IMR-90 (cell line): ENCODE measurements around the gene METTL2B. TPM values are rescaled to one million over a fixed set of nuclear protein-coding genes. Genes with fewer than 3 reads are reported as not detected.

Source experiments
- ATAC-seq: fragments of 200-7000 bp; cut with Tn5 transposase; 2 replicates; pipeline ENCODE4 v1.9.1; 2020; ENCODE audit warnings: low read depth, mild to moderate bottlenecking, moderate library complexity
- BruUV-seq: library from RNA; stranded (reverse); fragments of 400-500 nt; replicated peaks from 2 replicates; lab custom pipeline; 2021; lab: Mats Ljungman, UMichigan
- CTCF ChIA-PET: fragments of 300-600 bp; formaldehyde crosslinking; extraction: SDS; loops from one replicate; lab custom pipeline; 2021; ENCODE audit warnings: antibody characterized with exemption; lab: Yijun Ruan, JAX
- POLR2A ChIA-PET: fragments of 300-600 bp; sonication (Branson Sonifier 250); formaldehyde crosslinking; loops from one replicate; lab custom pipeline; 2022; ENCODE audit warnings: antibody characterized with exemption; ENCODE audit not compliant: unreplicated experiment; lab: Charles Lee
- DNase-seq: peaks from one replicate; pipeline ENCODE4 v3.0.0; 2013
- H2AFZ ChIP-seq: replicated peaks from 2 replicates; pipeline ENCODE3; 2013; ENCODE audit warnings: low read length, mild to moderate bottlenecking; ENCODE audit not compliant: poor library complexity
- H2AK5ac ChIP-seq: 2 replicates; pipeline ENCODE4 v1.6.1; 2013; ENCODE audit warnings: low read depth, low read length, inconsistent platforms
- H2AK9ac ChIP-seq: replicated peaks from 2 replicates; pipeline ENCODE3; 2013; ENCODE audit warnings: mild to moderate bottlenecking, low read depth, low read length, moderate library complexity; ENCODE audit not compliant: poor library complexity
- H2BK120ac ChIP-seq: 2 replicates; pipeline ENCODE4 v1.6.1; 2013; ENCODE audit warnings: low read depth, low read length, inconsistent platforms
- H2BK15ac ChIP-seq: 3 replicates; pipeline ENCODE4 v1.6.1; 2013; ENCODE audit warnings: low read depth, low read length, inconsistent platforms
- H2BK20ac ChIP-seq: 2 replicates; pipeline ENCODE4 v1.6.1; 2013; ENCODE audit warnings: low read depth, mild to moderate bottlenecking, inconsistent platforms, low read length, moderate library complexity
- H2BK5ac ChIP-seq: 2 replicates; pipeline ENCODE4 v1.6.1; 2013; ENCODE audit warnings: mild to moderate bottlenecking, low read depth, low read length, inconsistent platforms; ENCODE audit not compliant: poor library complexity, severe bottlenecking
- H3K14ac ChIP-seq: replicated peaks from 2 replicates; pipeline ENCODE4 v1.6.1; 2013; ENCODE audit warnings: low read depth, low read length, inconsistent platforms
- H3K18ac ChIP-seq: 2 replicates; pipeline ENCODE4 v1.6.1; 2013; ENCODE audit warnings: low read depth, low read length, control low read depth
- H3K23ac ChIP-seq: 2 replicates; pipeline ENCODE4 v1.6.1; 2013; ENCODE audit warnings: low read depth, low read length, inconsistent platforms
- H3K27ac ChIP-seq: 2 replicates; pipeline ENCODE4 v1.5.1; 2013; ENCODE audit warnings: mild to moderate bottlenecking, control low read depth, low read length; ENCODE audit not compliant: insufficient read depth
- H3K27me3 ChIP-seq: 2 replicates; pipeline ENCODE4 v1.6.1; 2013; ENCODE audit warnings: low read length; ENCODE audit not compliant: control insufficient read depth, insufficient read depth
- H3K36me3 ChIP-seq: 2 replicates; pipeline ENCODE4 v1.6.1; 2013; ENCODE audit warnings: low read length, mixed read lengths; ENCODE audit not compliant: control insufficient read depth, insufficient read depth
- H3K4ac ChIP-seq: 2 replicates; pipeline ENCODE4 v1.6.1; 2013; ENCODE audit warnings: low read depth, low read length, inconsistent platforms
- H3K4me1 ChIP-seq: 2 replicates; pipeline ENCODE4 v1.6.1; 2013; ENCODE audit warnings: low read length, mixed read lengths; ENCODE audit not compliant: control insufficient read depth, insufficient read depth
- H3K4me2 ChIP-seq: 2 replicates; pipeline ENCODE4 v1.6.1; 2013; ENCODE audit warnings: low read depth, mild to moderate bottlenecking, control low read depth, low read length, moderate library complexity
- H3K4me3 ChIP-seq: 2 replicates; pipeline ENCODE4 v1.5.1; 2013; ENCODE audit warnings: low read depth, mild to moderate bottlenecking, control low read depth, low read length, moderate library complexity; ENCODE audit not compliant: insufficient read depth
- H3K56ac ChIP-seq: 2 replicates; pipeline ENCODE4 v1.6.1; 2013; ENCODE audit warnings: low read length, inconsistent platforms; ENCODE audit not compliant: insufficient read depth; ENCODE audit errors: extremely low read depth
- H3K79me1 ChIP-seq, 2 experiments: 2 replicates each; pipeline ENCODE4 v1.6.1; 2013; ENCODE audit warnings: low read length in 2 of 2, inconsistent platforms in 1 of 2, low read depth in 1 of 2
- H3K9ac ChIP-seq: 2 replicates; pipeline ENCODE4 v1.6.1; 2013; ENCODE audit warnings: low read depth, low read length, control low read depth
- H3K9me1 ChIP-seq: 2 replicates; pipeline ENCODE4 v1.6.1; 2013; ENCODE audit warnings: low read length, inconsistent platforms; ENCODE audit not compliant: insufficient read depth
- H3K9me3 ChIP-seq: 2 replicates; pipeline ENCODE4 v1.6.1; 2013; ENCODE audit warnings: low read length; ENCODE audit not compliant: control insufficient read depth, insufficient read depth
- H4K20me1 ChIP-seq: 2 replicates; pipeline ENCODE4 v1.6.1; 2013; ENCODE audit warnings: low read length, inconsistent platforms; ENCODE audit not compliant: insufficient read depth
- H4K5ac ChIP-seq: 2 replicates; pipeline ENCODE4 v1.6.1; 2013; ENCODE audit warnings: mild to moderate bottlenecking, low read depth, low read length, control low read depth
- H4K8ac ChIP-seq, 2 experiments: 2 replicates each; pipeline ENCODE4 v1.6.1; 2013; ENCODE audit warnings: low read depth in 2 of 2, low read length in 2 of 2, control low read depth in 1 of 2, inconsistent platforms in 1 of 2
- H4K91ac ChIP-seq: 2 replicates; pipeline ENCODE4 v1.6.1; 2013; ENCODE audit warnings: low read depth, low read length, inconsistent platforms; ENCODE audit not compliant: insufficient read depth
- FOS ChIP-seq: fragments of 150-350 bp; IDR thresholded peaks from 2 replicates; pipeline ENCODE4 v1.6.1; 2016; ENCODE audit warnings: low read depth, low read length
- RFX5 ChIP-seq: IDR thresholded peaks from 2 replicates; pipeline ENCODE4 v1.8.0; 2012; ENCODE audit warnings: low read depth, mild to moderate bottlenecking, low read length, moderate library complexity
- WGBS, 2 experiments: methylation state at CpG; one replicate each; pipeline versions ENCODE4 v1.1.5 to v1.1.7; 2013; ENCODE audit warnings: missing lambda C conversion rate in 2 of 2; ENCODE audit not compliant: insufficient read length in 1 of 2; ENCODE audit errors: extremely low coverage in 2 of 2; 5-methylcytosine and 5-hydroxymethylcytosine counted together
- dilution Hi-C: fragments of 300-500 bp; cut with HindIII; formaldehyde crosslinking; loops from one replicate; pipeline ENCODE4 v1.14.3; 2018; ENCODE audit warnings: low sequenced_read_pairs; ENCODE audit not compliant: unreplicated experiment
- in situ Hi-C: fragments of 300-500 bp; cut with MboI; formaldehyde crosslinking; loops from 3 replicates; pipeline ENCODE4 v1.14.3; 2019; ENCODE audit warnings: low sequenced_read_pairs, inconsistent platforms, mixed read lengths
- intact Hi-C: fragments of 100-400 bp; cut with micrococcal nuclease; formaldehyde crosslinking; loops from 2 replicates; pipeline ENCODE4 v1.10.0; 2022
- polyA plus RNA-seq, 3 experiments: library from polyadenylated mRNA; depleted of rRNA; stranded (reverse); fragments of >200 nt; gene quantifications; 2 replicates each; pipeline ENCODE4 v1.2.3, GENCODE V29; 2012; ENCODE audit warnings: low replicate concordance in 1 of 3
- total RNA-seq: library from RNA; depleted of rRNA; stranded (reverse); fragments of >200 nt; gene quantifications from 2 replicates; pipeline ENCODE4 v1.2.3, GENCODE V29; 2012

METTL2B gene
- total and polyA plus RNA-seq, 2 of the 4 experiments (the other 2 are of a cell fraction): 18.0 to 34.2 TPM

GRCh38 chr7:128431754-128432153 is 44.8 kb upstream of the METTL2B start:
- WGBS, 2 experiments: no CpG with 5 or more reads among the region's 2 CpGs
- Histone ChIP-seq H4K20me1 (no peaks in the 10 kb centered on the region), H2AFZ (no peak overlapping the region), H3K36me3 (no peaks in the 10 kb centered on the region), H3K9me1 (no peaks in the 10 kb centered on the region), H3K23ac (no peak overlapping the region), H3K4me1 (no peaks in the 10 kb centered on the region), H3K4me2 (no peak overlapping the region), H3K27ac (no peak overlapping the region), H2AK9ac (no peak overlapping the region), H4K8ac (no peak overlapping the region), H3K27me3 (peaks cover 27% of the 10 kb centered on the region), H3K14ac (no peak overlapping the region), H3K4ac (no peak overlapping the region), H2BK15ac (no peak overlapping the region), H2BK5ac (no peak overlapping the region), H2BK20ac (no peak overlapping the region), H3K79me1 (no peaks in the 10 kb centered on the region), H4K5ac (no peak overlapping the region), H3K4me3 (no peak overlapping the region), H3K56ac (no peak overlapping the region), H2BK120ac (no peak overlapping the region), H4K91ac (no peak overlapping the region), H2AK5ac (no peak overlapping the region), H3K18ac (no peak overlapping the region), H3K9ac (no peak overlapping the region), H3K9me3 (no peaks in the 10 kb centered on the region)
- DNase-seq (no peak), ATAC-seq (no peak)
- intact Hi-C loops (no loop called here), dilution Hi-C loops (no loop called here), in situ Hi-C loops (no loop called here)
- BruUV-seq: no TSS peak
- CTCF ChIA-PET: interaction anchor here (0.6 kb wide), 1 partner anchor 80 kb away, joined by 4 read pairs; no protein-coding TSS in a partner anchor
- POLR2A ChIA-PET: no interaction called here
- TF ChIP-seq FOS (no peak), RFX5 (no peak)
